Measurements from ENCODE around the gene HIVEP2. TPM values are rescaled to one million over a fixed set of nuclear protein-coding genes. Genes with fewer than 3 reads are reported as not detected.
A peak's percentile ranks its signal among the peaks of the same experiment; 100 is the strongest.

The HIVEP2 gene
- total and polyA plus RNA-seq, 7 donors, result 6.2 to 39.7 (median 22.6) TPM

GRCh38 chr6:142860498-142860897, 84.5 kb downstream of the HIVEP2 start:
- ATAC-seq (no peak), DNase-seq (no peak)
- Histone ChIP-seq H3K4me3 (no peak overlapping the region), H3K36me3 (ENCODE audit: insufficient read depth in 1 of 2, low read depth in 1 of 2) (no peaks in the 10 kb centered on the region), H3K27ac (no peak overlapping the region), H3K9me3 (no peaks in the 10 kb centered on the region), H3K27me3 (ENCODE audit: insufficient read depth in 3 of 3, low read length in 2 of 3) (no peaks in the 10 kb centered on the region), H3K4me1 (peaks cover 31% of the 10 kb centered on the region)
- TF ChIP-seq CTCF (IDR thresholded peaks at IDR 0.05), result no peak
- intact Hi-C loops (cut with DNase I), result no loop called here
- WGBS, 3 donors, result 94 to 95% (median 94%) methylated on average over 6 of the region's 6 CpGs

GRCh38 chr6:142857796-142858555, 87.0 kb downstream of the HIVEP2 start:
- Histone ChIP-seq H3K27me3 (ENCODE audit: insufficient read depth in 3 of 3, low read length in 2 of 3) (no peaks in the 10 kb centered on the region), H3K4me3 (no peak overlapping the region), H3K36me3 (ENCODE audit: insufficient read depth in 1 of 2, low read depth in 1 of 2) (no peaks in the 10 kb centered on the region), H3K27ac (peak overlapping the region; percentile 89), H3K9me3 (no peaks in the 10 kb centered on the region), H3K4me1 (peaks cover 48% of the 10 kb centered on the region)
- DNase-seq (no peak), ATAC-seq (no peak)
- intact Hi-C loops (cut with DNase I), result no loop called here
- WGBS, 3 donors, result 62 to 73% (median 65%) methylated on average over 9 of the region's 9 CpGs
- no peak for TF ChIP-seq CTCF (IDR thresholded peaks at IDR 0.05)

- Histone ChIP-seq H3K27ac (peak overlapping the region; percentile 89), H3K4me3 (no peak overlapping the region), H3K27me3 (ENCODE audit: insufficient read depth in 3 of 3, low read length in 2 of 3) (no peaks in the 10 kb centered on the region), H3K36me3 (ENCODE audit: insufficient read depth in 1 of 2, low read depth in 1 of 2) (no peaks in the 10 kb centered on the region), H3K9me3 (no peaks in the 10 kb centered on the region), H3K4me1 (peaks cover 55% of the 10 kb centered on the region)
- ATAC-seq (no peak), DNase-seq (no peak)
- WGBS, 3 donors, result 72 to 77% (median 72%) methylated on average over 7 of the region's 7 CpGs
- no peak for TF ChIP-seq CTCF (IDR thresholded peaks at IDR 0.05)
- intact Hi-C loops (cut with DNase I), result no loop called here
Observed at GRCh38 chr6:142857233-142857761, 87.7 kb downstream of the HIVEP2 start.

GRCh38 chr6:142856624-142857232, 88.2 kb downstream of the HIVEP2 start:
- 66 to 79% (median 69%) methylated on average over 6 of the region's 6 CpGs for WGBS, 3 donors
- DNase-seq (no peak), ATAC-seq (no peak)
- H3K36me3 ChIP-seq (ENCODE audit: insufficient read depth in 1 of 2, low read depth in 1 of 2), result no peaks in the 10 kb centered on the region
- no peaks in the 10 kb centered on the region for H3K27me3 ChIP-seq (ENCODE audit: insufficient read depth in 3 of 3, low read length in 2 of 3)
- no peak overlapping the region for H3K4me3 ChIP-seq
- H3K27ac ChIP-seq, result peak overlapping the region; percentile 89
- intact Hi-C loops (cut with DNase I), result no loop called here
- peaks cover 53% of the 10 kb centered on the region for H3K4me1 ChIP-seq
- no peak for TF ChIP-seq CTCF (IDR thresholded peaks at IDR 0.05)
- no peaks in the 10 kb centered on the region for H3K9me3 ChIP-seq
